Skeletal muscle tissue (tissue), 2 donors: ENCODE data around the gene SIK3. TPM values are rescaled to one million over a fixed set of nuclear protein-coding genes. Genes with fewer than 3 reads are reported as not detected.

Experiments
- small RNA-seq: library from RNA; depleted of rRNA; stranded (forward); fragments of <200 nt; gene quantifications from one replicate; pipeline ENCODE3, GENCODE V24; 2014
- total RNA-seq: library from RNA; depleted of rRNA; stranded (reverse); fragments of >200 nt; gene quantifications from one replicate; pipeline ENCODE4 v1.2.3, GENCODE V29; 2014

The SIK3 gene
- total RNA-seq, 1 donor from 2014 or later: 21.4 TPM

Small RNA genes within 50 kb of the gene (small RNA-seq; reads per million reads assigned to genes)
- not detected for gene AP000936.3
- gene RNY4P6: 2.2 reads per million, percentile 86 among the genes with 10 or more reads in this experiment

Other genes with a start within 250 kb of the SIK3 start
- gene PAFAH1B2, start 45.9 kb upstream of the SIK3 start, total RNA-seq: 75.2 TPM
- gene SIDT2, start 80.3 kb upstream of the SIK3 start, total RNA-seq: 16.2 TPM
- 103 TPM for gene TAGLN, start 100.9 kb upstream of the SIK3 start, total RNA-seq
- gene PCSK7, start 133.6 kb upstream of the SIK3 start, total RNA-seq: 16.2 TPM
- 8.9 TPM for gene RNF214, start 134.2 kb upstream of the SIK3 start, total RNA-seq
- 3.7 TPM for gene BACE1-AS, start 192.9 kb upstream of the SIK3 start, total RNA-seq
- 9.4 TPM for gene BACE1, start 217.8 kb upstream of the SIK3 start, total RNA-seq
- gene CEP164, start 229.4 kb upstream of the SIK3 start, total RNA-seq: 21.4 TPM